Prostate gland (tissue), 2 donors: Measurements from ENCODE around the gene CDH16. TPM values are rescaled to one million over a fixed set of nuclear protein-coding genes. Genes with fewer than 3 reads are reported as not detected.

Experiments
- DNase-seq: peaks from one replicate; pipeline ENCODE4 v3.0.0-alpha.2; 2019; ENCODE audit warnings: low spot score
- H3K27ac ChIP-seq, 2 donors: fragments of 200-600 bp; sonication (generic); 2 replicates each; pipeline ENCODE4 v1.5.1; 2017 to 2019
- H3K27me3 ChIP-seq: fragments of 200-600 bp; sonication (generic); replicated peaks from 2 replicates; pipeline ENCODE4 v1.5.1; 2019; ENCODE audit not compliant: insufficient read depth
- H3K36me3 ChIP-seq, 2 donors: fragments of 200-600 bp; sonication (generic); 1 replicate in 1 of 2; 2 replicates in 1 of 2; pipeline versions ENCODE4 v1.5.1 to v1.8.1; 2017 to 2019
- H3K4me1 ChIP-seq: fragments of 200-600 bp; sonication (generic); replicated peaks from 2 replicates; pipeline ENCODE4 v1.5.1; 2019
- H3K4me3 ChIP-seq, 2 donors: fragments of 200-600 bp; sonication (generic); 2 replicates each; pipeline ENCODE4 v1.5.1; 2017 to 2019
- H3K9me3 ChIP-seq: fragments of 200-600 bp; sonication (generic); 2 replicates; pipeline ENCODE4 v1.5.1; 2017
- POLR2A ChIP-seq: fragments of 450-650 bp; IDR thresholded peaks from one replicate; pipeline ENCODE4 v1.6.1; 2016; ENCODE audit warnings: antibody characterized with exemption, mild to moderate bottlenecking
- POLR2AphosphoS5 ChIP-seq: sonication (generic); formaldehyde crosslinking; IDR thresholded peaks from one replicate; pipeline ENCODE4 v1.6.1; 2017; ENCODE audit warnings: antibody characterized with exemption
- WGBS: methylation state at CpG from one replicate; pipeline ENCODE4 v1.1.5; 2018; 5-methylcytosine and 5-hydroxymethylcytosine counted together
- intact Hi-C: fragments of 100-400 bp; cut with DNase I; formaldehyde crosslinking; loops from one replicate; pipeline ENCODE4 v1.14.2; 2022
- total RNA-seq, 2 donors: library from RNA; depleted of rRNA; stranded (reverse); fragments of >200 nt; gene quantifications; one replicate each; pipeline ENCODE4 v1.1.0, GENCODE V29; 2016
- TF ChIP-seq, protein P1 (sequence below), 4 experiments: fragments of 200-600 bp in 2 of 4; fragments of 450-650 bp in 2 of 4; sonication (generic) in 2 of 4; IDR thresholded peaks; 1 replicate in 3 of 4; 2 replicates in 1 of 4; pipeline ENCODE4 v1.5.1; 2016 to 2019; ENCODE audit warnings: antibody characterized with exemption in 4 of 4, mild to moderate bottlenecking in 2 of 4, moderate library complexity in 2 of 4

CDH16 gene
- total RNA-seq, 2 donors from 2014 or later = not detected

DNA sequence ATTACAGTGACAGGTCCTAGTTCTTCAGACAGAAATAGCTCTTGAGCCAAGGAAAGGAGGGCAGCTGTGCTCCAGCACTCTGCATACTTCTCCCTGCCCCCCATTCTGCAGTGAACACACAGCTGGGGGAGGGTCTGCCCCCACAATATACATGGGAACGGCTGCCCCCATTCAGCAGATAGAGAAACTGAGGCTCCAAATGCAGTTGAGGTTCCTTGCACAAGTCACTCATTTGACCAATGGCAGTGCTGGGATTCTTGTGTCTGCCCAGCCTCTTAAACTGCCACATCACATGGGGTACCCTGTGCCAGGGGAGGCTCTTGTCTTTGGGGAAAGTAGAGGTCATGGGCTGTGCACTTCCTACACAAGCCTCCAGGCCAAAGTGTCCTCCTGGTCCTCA is 49.3 kb downstream of the CDH16 start:
- H3K27me3 ChIP-seq = no peaks in the 10 kb centered on the region
- DNase-seq = no peak
- no peaks in the 10 kb centered on the region for H3K4me1 ChIP-seq
- H3K36me3 ChIP-seq = no peaks in the 10 kb centered on the region
- 100% methylated on average over 1 of the region's 1 CpG for WGBS
- intact Hi-C loops = loop anchor here (10.0 kb wide), 1 partner anchor 465 kb away; no protein-coding TSS in a partner anchor
- no peaks in the 10 kb centered on the region for H3K9me3 ChIP-seq
- H3K27ac ChIP-seq = no peak overlapping the region
- H3K4me3 ChIP-seq = no peak overlapping the region
- TF ChIP-seq POLR2A (no peak), POLR2AphosphoS5 (no peak)
- TF ChIP-seq, protein P1, sequence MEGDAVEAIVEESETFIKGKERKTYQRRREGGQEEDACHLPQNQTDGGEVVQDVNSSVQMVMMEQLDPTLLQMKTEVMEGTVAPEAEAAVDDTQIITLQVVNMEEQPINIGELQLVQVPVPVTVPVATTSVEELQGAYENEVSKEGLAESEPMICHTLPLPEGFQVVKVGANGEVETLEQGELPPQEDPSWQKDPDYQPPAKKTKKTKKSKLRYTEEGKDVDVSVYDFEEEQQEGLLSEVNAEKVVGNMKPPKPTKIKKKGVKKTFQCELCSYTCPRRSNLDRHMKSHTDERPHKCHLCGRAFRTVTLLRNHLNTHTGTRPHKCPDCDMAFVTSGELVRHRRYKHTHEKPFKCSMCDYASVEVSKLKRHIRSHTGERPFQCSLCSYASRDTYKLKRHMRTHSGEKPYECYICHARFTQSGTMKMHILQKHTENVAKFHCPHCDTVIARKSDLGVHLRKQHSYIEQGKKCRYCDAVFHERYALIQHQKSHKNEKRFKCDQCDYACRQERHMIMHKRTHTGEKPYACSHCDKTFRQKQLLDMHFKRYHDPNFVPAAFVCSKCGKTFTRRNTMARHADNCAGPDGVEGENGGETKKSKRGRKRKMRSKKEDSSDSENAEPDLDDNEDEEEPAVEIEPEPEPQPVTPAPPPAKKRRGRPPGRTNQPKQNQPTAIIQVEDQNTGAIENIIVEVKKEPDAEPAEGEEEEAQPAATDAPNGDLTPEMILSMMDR (IDR thresholded peaks at IDR 0.05) = no peak

DNA sequence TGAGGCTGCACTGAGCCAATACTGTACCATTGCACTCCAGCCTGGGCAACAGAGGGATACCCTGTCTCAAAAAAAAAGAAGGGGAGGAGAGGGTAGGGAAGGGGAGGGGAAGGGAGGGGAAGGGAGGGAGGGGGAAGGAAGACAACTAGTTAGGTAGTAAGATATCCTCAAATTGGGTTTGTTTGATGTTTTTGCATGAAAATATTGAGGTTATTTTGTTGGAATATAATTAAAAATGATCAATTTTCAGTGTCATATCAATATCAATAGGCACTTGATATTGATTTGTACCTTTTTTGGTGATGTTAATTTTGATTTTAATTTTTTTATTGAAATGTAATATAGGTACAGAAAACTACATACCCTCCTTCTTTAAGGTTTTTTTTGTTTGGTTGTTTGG is 55.0 kb downstream of the CDH16 start:
- Histone ChIP-seq H3K27ac (no peak overlapping the region), H3K9me3 (no peaks in the 10 kb centered on the region), H3K4me1 (no peaks in the 10 kb centered on the region), H3K36me3 (no peaks in the 10 kb centered on the region), H3K27me3 (no peaks in the 10 kb centered on the region), H3K4me3 (no peak overlapping the region)
- DNase-seq = no peak
- intact Hi-C loops = loop anchor here (10.0 kb wide), 1 partner anchor 459 kb away; no protein-coding TSS in a partner anchor
- TF ChIP-seq POLR2A (no peak), POLR2AphosphoS5 (no peak)
- TF ChIP-seq, protein P1 (IDR thresholded peaks at IDR 0.05) = no peak

DNA sequence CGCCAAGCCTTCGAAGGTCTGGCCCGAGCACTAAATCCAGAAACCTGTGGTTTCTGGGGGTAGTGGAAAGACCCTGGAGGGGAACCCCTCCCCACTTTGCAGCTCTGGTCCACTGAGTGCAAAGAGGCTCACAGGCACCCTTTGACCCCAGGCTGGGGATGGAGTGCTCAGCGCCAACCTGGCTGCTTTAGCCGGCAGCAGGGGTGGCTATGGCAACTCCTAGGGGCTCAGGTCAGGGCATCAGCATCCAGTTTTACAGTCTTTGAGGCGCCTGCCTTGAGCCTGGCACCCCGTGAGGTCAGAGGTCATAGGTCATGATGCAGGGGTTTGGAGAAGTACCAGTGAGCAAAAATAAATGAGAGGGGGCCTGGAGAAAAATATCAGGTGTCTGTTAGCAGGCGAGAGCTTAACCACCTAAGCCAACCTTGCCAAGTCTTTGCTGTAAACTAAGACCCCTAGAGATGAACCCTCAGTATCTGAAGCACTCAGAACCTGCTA is 56.6 kb downstream of the CDH16 start:
- H3K4me3 ChIP-seq = no peak overlapping the region
- no peak for DNase-seq
- no peaks in the 10 kb centered on the region for H3K27me3 ChIP-seq
- H3K9me3 ChIP-seq = no peaks in the 10 kb centered on the region
- no peaks in the 10 kb centered on the region for H3K4me1 ChIP-seq
- H3K27ac ChIP-seq = no peak overlapping the region
- TF ChIP-seq POLR2A = no peak
- TF ChIP-seq, protein P1 (IDR thresholded peaks at IDR 0.05) = no peak
- TF ChIP-seq POLR2AphosphoS5 = no peak
- no peaks in the 10 kb centered on the region for H3K36me3 ChIP-seq
- WGBS = 92% methylated on average over 8 of the region's 8 CpGs
- intact Hi-C loops = loop anchor here (10.0 kb wide), 1 partner anchor 457 kb away; no protein-coding TSS in a partner anchor

GRCh38 chr16:66859397-66860068 is 59.2 kb downstream of the CDH16 start:
- intact Hi-C loops = loop anchor here (10.0 kb wide), 1 partner anchor 455 kb away; no protein-coding TSS in a partner anchor
- Histone ChIP-seq H3K27me3 (no peaks in the 10 kb centered on the region), H3K36me3 (no peaks in the 10 kb centered on the region), H3K4me3 (no peak overlapping the region), H3K4me1 (no peaks in the 10 kb centered on the region), H3K27ac (no peak overlapping the region), H3K9me3 (no peaks in the 10 kb centered on the region)
- no peak for DNase-seq
- no peak for TF ChIP-seq POLR2AphosphoS5
- TF ChIP-seq POLR2A = no peak
- TF ChIP-seq, protein P1 (IDR thresholded peaks at IDR 0.05) = no peak
- WGBS = 76% methylated on average over 3 of the region's 3 CpGs
